Embryonic facial prominence (tissue), 1 donor: Measurements from ENCODE around the gene ISLR.

Experiments used
- DNase-seq: peaks from one replicate; pipeline ENCODE4 v3.0.0-alpha.2; 2016; ENCODE audit errors: extremely low spot score

The ISLR gene

GRCh38 chr15:74173380-74174218, at the start of gene ISLR:
TSS of gene ISLR (plus strand) at chr15:74173710. CDS start at chr15:74174859, 1,149 bp downstream.
- peak; percentile 75 for DNase-seq

- no peak for DNase-seq
These were observed 49.3 kb upstream of the ISLR start for GRCh38 chr15:74124196-74124595.

- DNase-seq = no peak
These were observed 48.8 kb upstream of the ISLR start for GRCh38 chr15:74124759-74125158.

- peak; percentile 66 for DNase-seq
These were observed 46.1 kb upstream of the ISLR start for GRCh38 chr15:74127255-74127953.

GRCh38 chr15:74127954-74128784, 45.3 kb upstream of the ISLR start:
- no peak for DNase-seq

GRCh38 chr15:74128785-74129585, 44.5 kb upstream of the ISLR start:
- no peak for DNase-seq

- DNase-seq = no peak
These were observed 43.8 kb upstream of the ISLR start for GRCh38 chr15:74129586-74130154.

GRCh38 chr15:74130155-74130848, 43.2 kb upstream of the ISLR start, which contains the start of gene ISLR2:
TSS of gene ISLR2 (plus strand) at chr15:74130586. CDS start at chr15:74132755, 2,169 bp downstream.
- DNase-seq = no peak

GRCh38 chr15:74130849-74131627, 42.5 kb upstream of the ISLR start:
- no peak for DNase-seq

GRCh38 chr15:74131628-74132413, 41.7 kb upstream of the ISLR start:
- DNase-seq = no peak

GRCh38 chr15:74132681-74133651, 40.5 kb upstream of the ISLR start:
- no peak for DNase-seq

GRCh38 chr15:74133694-74134386, 39.7 kb upstream of the ISLR start:
- DNase-seq = no peak

- DNase-seq = no peak
These were observed 39.0 kb upstream of the ISLR start for GRCh38 chr15:74134387-74135027.

- no peak for DNase-seq
These were observed 38.4 kb upstream of the ISLR start for GRCh38 chr15:74135041-74135565.

- DNase-seq = no peak
These were observed 37.0 kb upstream of the ISLR start for GRCh38 chr15:74136540-74136813.

GRCh38 chr15:74136814-74137536, 36.5 kb upstream of the ISLR start:
- no peak for DNase-seq
